GM18502 (cell line): ENCODE results near the gene ISCA1.
A peak's percentile ranks its signal among the peaks of the same experiment; 100 is the strongest.

Source experiments
- ATAC-seq: cut with Tn5 transposase; IDR thresholded peaks from one replicate; pipeline ENCODE4 v1.9.1; 2021; ENCODE audit warnings: mild to moderate bottlenecking; ENCODE audit not compliant: unreplicated experiment, poor library complexity

ISCA1 gene

GRCh38 chr9:86286278-86286677, 3.9 kb upstream of the ISCA1 start:
- no peak for ATAC-seq

- no peak for ATAC-seq
Observed at GRCh38 chr9:86285261-86285660, 2.9 kb upstream of the ISCA1 start.

GRCh38 chr9:86282979-86283535, 719 bp upstream of the ISCA1 start:
- ATAC-seq, result peak; percentile 35

GRCh38 chr9:86281593-86282076, 703 bp downstream of the ISCA1 start:
- ATAC-seq, result peak; percentile 31

GRCh38 chr9:86280580-86280979, 1.8 kb downstream of the ISCA1 start:
- ATAC-seq, result no peak

- no peak for ATAC-seq
Observed at GRCh38 chr9:86279839-86280238, 2.5 kb downstream of the ISCA1 start.

- ATAC-seq, result no peak
Observed at GRCh38 chr9:86277072-86277471, 5.3 kb downstream of the ISCA1 start.

GRCh38 chr9:86275962-86276361, 6.4 kb downstream of the ISCA1 start:
- no peak for ATAC-seq

GRCh38 chr9:86274821-86275643, 7.3 kb downstream of the ISCA1 start:
- ATAC-seq, result no peak

- no peak for ATAC-seq
Observed at GRCh38 chr9:86272221-86272620, 10.1 kb downstream of the ISCA1 start.

- no peak for ATAC-seq
Observed at GRCh38 chr9:86263876-86264275, 18.5 kb downstream of the ISCA1 start.

- ATAC-seq, result no peak
Observed at GRCh38 chr9:86262492-86262891, 19.8 kb downstream of the ISCA1 start.

- ATAC-seq, result no peak
Observed at GRCh38 chr9:86259557-86259956, 22.8 kb downstream of the ISCA1 start, which contains the start of gene C9orf153. C9orf153 (minus strand) TSS chr9:86259657; CDS start chr9:86229603, 30,054 bp downstream.

GRCh38 chr9:86257391-86257790, 24.9 kb downstream of the ISCA1 start:
- no peak for ATAC-seq

GRCh38 chr9:86256653-86257052, 25.7 kb downstream of the ISCA1 start:
- no peak for ATAC-seq

- ATAC-seq, result no peak
Observed at GRCh38 chr9:86253577-86253976, 28.8 kb downstream of the ISCA1 start.

- no peak for ATAC-seq
Observed at GRCh38 chr9:86252870-86253269, 29.5 kb downstream of the ISCA1 start.

GRCh38 chr9:86250123-86250522, 32.2 kb downstream of the ISCA1 start:
- no peak for ATAC-seq

GRCh38 chr9:86248746-86249145, 33.6 kb downstream of the ISCA1 start:
- ATAC-seq, result no peak

- ATAC-seq, result peak; percentile 88
Observed at GRCh38 chr9:86246752-86247161, 35.6 kb downstream of the ISCA1 start.

- ATAC-seq, result no peak
Observed at GRCh38 chr9:86242071-86242470, 40.3 kb downstream of the ISCA1 start.

GRCh38 chr9:86241216-86241615, 41.1 kb downstream of the ISCA1 start:
- no peak for ATAC-seq
